K562 (cell line): ENCODE data around the gene SNCA. TPM values are rescaled to one million over a fixed set of nuclear protein-coding genes. Genes with fewer than 3 reads are reported as not detected.

Experiments used
- ATAC-seq: fragments of 200-7000 bp; cut with Tn5 transposase; 3 replicates; pipeline ENCODE4 v1.9.1; 2020; ENCODE audit warnings: moderate library complexity
- BruUV-seq: library from RNA; stranded (reverse); fragments of 400-500 nt; replicated peaks from 2 replicates; lab custom pipeline; 2021; lab: Mats Ljungman, UMichigan
- CTCF ChIA-PET: fragments of 300-600 bp; formaldehyde crosslinking; extraction: SDS; loops from one replicate; lab custom pipeline; 2021; ENCODE audit warnings: low intra/inter-chr PET ratio; lab: Yijun Ruan, JAX
- POLR2A ChIA-PET: fragments of 300-600, 350-650 bp; sonication (Branson Sonifier 250); formaldehyde crosslinking; extraction: SDS; loops from one replicate; lab custom pipeline; 2021; ENCODE audit warnings: antibody characterized with exemption, inconsistent platforms; lab: Yijun Ruan, JAX
- DNase-seq, 4 experiments: peaks; one replicate each; pipeline versions ENCODE4 v3.0.0 to v3.0.0-alpha.2; 2011 to 2018; ENCODE audit warnings: low spot score in 3 of 4, mixed read lengths in 3 of 4; ENCODE audit errors: extremely low read depth in 1 of 4
- FAIRE-seq: peaks from 2 replicates; lab custom pipeline; 2011; peaks lifted over from hg19 to GRCh38; lab: Jason Lieb, UNC
- H2AFZ ChIP-seq: 2 replicates; pipeline ENCODE4 v1.6.0; 2011; ENCODE audit warnings: low read depth, low read length, control low read depth, inconsistent platforms
- H3K27ac ChIP-seq: fragments of 200-600 bp; 3 replicates; pipeline ENCODE4 v1.8.0; 2011; ENCODE audit warnings: low read depth, mild to moderate bottlenecking, control low read depth, inconsistent platforms, low read length, moderate library complexity, mixed read lengths; ENCODE audit errors: extremely low read depth
- H3K27me3 ChIP-seq, 2 experiments: fragments of 300-600 bp in 1 of 2; 2 replicates in 1 of 2; 3 replicates in 1 of 2; pipeline versions ENCODE4 v1.6.0 to v1.8.0; 2011; ENCODE audit warnings: inconsistent platforms in 2 of 2, low read length in 2 of 2, mild to moderate bottlenecking in 1 of 2, mixed read lengths in 1 of 2, moderate library complexity in 1 of 2; ENCODE audit not compliant: control insufficient read depth in 2 of 2, insufficient read depth in 2 of 2
- H3K36me3 ChIP-seq: fragments of 300-600 bp; 3 replicates; pipeline ENCODE4 v1.8.0; 2011; ENCODE audit warnings: mild to moderate bottlenecking, low read length, inconsistent platforms; ENCODE audit not compliant: control insufficient read depth, insufficient read depth
- H3K4me1 ChIP-seq, 2 experiments: fragments of 200-600 bp in 1 of 2; replicated peaks in 1 of 2; 2 replicates in 1 of 2; 3 replicates in 1 of 2; pipeline versions ENCODE4 v1.5.1 to v1.8.0; 2011; ENCODE audit warnings: inconsistent platforms in 2 of 2, low read length in 2 of 2, mild to moderate bottlenecking in 1 of 2, mixed read lengths in 1 of 2, moderate library complexity in 1 of 2; ENCODE audit not compliant: control insufficient read depth in 2 of 2, insufficient read depth in 2 of 2
- H3K4me2 ChIP-seq: 2 replicates; pipeline ENCODE4 v1.6.1; 2011; ENCODE audit warnings: low read length, control low read depth, inconsistent platforms, mixed read lengths; ENCODE audit not compliant: insufficient read depth
- H3K4me3 ChIP-seq: fragments of 200-600 bp; sonication (generic), shearing (Covaris generic); 2 replicates; pipeline ENCODE4 v1.5.1; 2016; ENCODE audit warnings: control low read depth, inconsistent platforms
- H3K79me2 ChIP-seq: fragments of 200-600 bp; 3 replicates; pipeline ENCODE4 v1.8.0; 2011; ENCODE audit warnings: low read length, inconsistent platforms; ENCODE audit not compliant: control insufficient read depth, insufficient read depth
- H3K9ac ChIP-seq, 2 experiments: 2 replicates each; pipeline versions ENCODE4 v1.6.0 to v1.6.1; 2011; ENCODE audit warnings: low read depth in 2 of 2, low read length in 2 of 2, control low read depth in 1 of 2, inconsistent platforms in 1 of 2, mild to moderate bottlenecking in 1 of 2, mixed read lengths in 1 of 2; ENCODE audit not compliant: insufficient read depth in 1 of 2
- H3K9me1 ChIP-seq: one replicate; pipeline ENCODE4 v1.6.0; 2011; ENCODE audit warnings: inconsistent platforms, mild to moderate bottlenecking, low read length, moderate library complexity; ENCODE audit not compliant: control insufficient read depth, insufficient read depth
- H3K9me3 ChIP-seq: replicated peaks from 2 replicates; pipeline ENCODE4 v1.5.1; 2011; ENCODE audit warnings: low read depth, low read length, inconsistent platforms; ENCODE audit not compliant: control insufficient read depth, insufficient read depth
- H4K20me1 ChIP-seq: replicated peaks from 2 replicates; pipeline ENCODE4 v1.6.1; 2011; ENCODE audit warnings: low read length, inconsistent platforms, mixed read lengths; ENCODE audit not compliant: control insufficient read depth, insufficient read depth
- CBX3 ChIP-seq, 2 experiments: IDR thresholded peaks; 1 replicate in 1 of 2; 2 replicates in 1 of 2; pipeline ENCODE4 v1.6.1; 2012; ENCODE audit warnings: inconsistent platforms in 2 of 2, low read length in 2 of 2, borderline replicate concordance in 1 of 2, control low read depth in 1 of 2
- CTBP1 ChIP-seq: fragments of 450-650 bp; IDR thresholded peaks from 2 replicates; pipeline ENCODE4 v1.6.1; 2016; ENCODE audit warnings: borderline replicate concordance
- EHMT2 ChIP-seq: fragments of 450-650 bp; IDR thresholded peaks from 2 replicates; pipeline ENCODE4 v1.6.1; 2018; ENCODE audit warnings: antibody characterized with exemption
- FOXK2 ChIP-seq, 2 experiments: fragments of 450-650 bp; IDR thresholded peaks in 1 of 2; conservative IDR thresholded peaks in 1 of 2; 2 replicates each; pipeline ENCODE4 v1.6.1; 2016; ENCODE audit warnings: low read depth in 2 of 2, mild to moderate bottlenecking in 1 of 2
- GABPB2 ChIP-seq: fragments of 250-450 bp; sonication (Bioruptor Pico); conservative IDR thresholded peaks from 2 replicates; pipeline ENCODE4 v1.5.1; 2021; ENCODE audit warnings: mild to moderate bottlenecking
- HDAC2 ChIP-seq: fragments of 450-650 bp; IDR thresholded peaks from 2 replicates; pipeline ENCODE4 v1.6.1; 2016; ENCODE audit warnings: mild to moderate bottlenecking
- NFE2 ChIP-seq: IDR thresholded peaks from 2 replicates; pipeline ENCODE4 v1.6.1; 2014; ENCODE audit warnings: antibody characterized with exemption, low read depth
- NR2C1 ChIP-seq, 2 experiments: fragments of 450-650 bp; IDR thresholded peaks; 2 replicates each; pipeline ENCODE4 v1.6.1; 2017; ENCODE audit warnings: mild to moderate bottlenecking in 2 of 2, antibody characterized with exemption in 1 of 2, inconsistent platforms in 1 of 2, missing compliant biosample characterization in 1 of 2, missing genetic modification characterization in 1 of 2
- TCF3 ChIP-seq: sonication (generic); formaldehyde crosslinking; IDR thresholded peaks from 2 replicates; pipeline ENCODE4 v1.4.0; 2020; ENCODE audit warnings: mild to moderate bottlenecking, missing genetic modification reagents
- ZNF384 ChIP-seq: IDR thresholded peaks from 2 replicates; pipeline ENCODE4 v1.6.1; 2012; ENCODE audit warnings: low read depth, low read length, improper control_type of control experiment
- ZNF551 ChIP-seq: fragments of 250-450 bp; sonication (Bioruptor Pico); IDR thresholded peaks from 2 replicates; pipeline ENCODE4 v1.5.0; 2021; ENCODE audit warnings: mild to moderate bottlenecking, moderate library complexity
- WGBS: fragments of 100-300 bp; shearing (Covaris generic); methylation state at CpG from one replicate; pipeline ENCODE4 v1.1.6; 2016; ENCODE audit warnings: low coverage, mixed read lengths; ENCODE audit not compliant: insufficient coverage; ENCODE audit errors: missing lambda C conversion rate; 5-methylcytosine and 5-hydroxymethylcytosine counted together
- in situ Hi-C: fragments of 300-500 bp; cut with MboI; formaldehyde crosslinking; loops from 4 replicates; pipeline ENCODE4 v1.15.0; 2018; ENCODE audit warnings: inconsistent platforms, mixed read lengths
- intact Hi-C: fragments of 100-400 bp; cut with micrococcal nuclease; formaldehyde crosslinking; loops from 2 replicates; pipeline ENCODE4 v1.14.2; 2022
- polyA plus RNA-seq, 8 experiments: library from polyadenylated mRNA; depleted of rRNA in 4 of 8; stranded (reverse) in 5 of 8; unstranded in 3 of 8; fragments of >200 nt; fragmentation: Nextera tagmentation in 2 of 8; fragmentation: Illumina TruSeq in 1 of 8; extraction: Ambion mirVana in 2 of 8; extraction: Trizol in 1 of 8; gene quantifications; 2 replicates each; pipeline versions ENCODE4 v1.2.1 to v1.2.3, GENCODE V29; 2011 to 2014; ENCODE audit warnings: inconsistent platforms in 1 of 8, missing spikeins in 1 of 8
- total RNA-seq, 7 experiments: library from RNA; depleted of rRNA in 6 of 7; stranded (reverse); fragments of >200 nt in 6 of 7; fragmentation: Illumina TruSeq in 2 of 7; extraction: Trizol in 2 of 7; gene quantifications; 2 replicates each; pipeline versions ENCODE4 v1.2.1 to v1.2.3, GENCODE V29; 2011 to 2021; ENCODE audit warnings: low replicate concordance in 1 of 7
- TF ChIP-seq, protein P1 (sequence below): fragments of 450-650 bp; IDR thresholded peaks from 2 replicates; pipeline ENCODE4 v1.7.1; 2018; ENCODE audit warnings: mild to moderate bottlenecking, low read depth; ENCODE audit not compliant: partially characterized antibody

The SNCA gene
- total and polyA plus RNA-seq, 9 of the 15 experiments (the other 6 are each of a cell fraction or from before 2014, with no cell fraction given): 1.7 to 12.6 (median 3.6) TPM

- TF ChIP-seq EHMT2 (no peak), HDAC2 (no peak), NR2C1 (IDR thresholded peaks at IDR 0.05) (no peak), NR2C1 (tag; IDR thresholded peaks at IDR 0.05) (no peak), TCF3 (no peak), ZNF384 (no peak)
- TF ChIP-seq, all 486 proteins: peak for 0
- FAIRE-seq (no peak), ATAC-seq (no peak), DNase-seq (no peak)
- ChIA-PET POLR2A (no interaction called here), CTCF (no interaction called here)
- no peaks in the 10 kb centered on the region for H3K36me3 ChIP-seq
- 0% methylated on average over 1 of the region's 1 CpG for WGBS
- no peak overlapping the region for H3K9ac ChIP-seq
- no peaks in the 10 kb centered on the region for H4K20me1 ChIP-seq
- H3K79me2 ChIP-seq: no peaks in the 10 kb centered on the region
- H3K4me2 ChIP-seq: no peak overlapping the region
- H3K9me3 ChIP-seq: no peaks in the 10 kb centered on the region
- in situ Hi-C loops: no loop called here
- BruUV-seq: no TSS peak
- H2AFZ ChIP-seq: no peak overlapping the region
- no peak overlapping the region for H3K4me3 ChIP-seq
- no peak overlapping the region for H3K27ac ChIP-seq
- no peaks in the 10 kb centered on the region for H3K27me3 ChIP-seq
- intact Hi-C loops: no loop called here
- no peaks in the 10 kb centered on the region for H3K4me1 ChIP-seq
- H3K9me1 ChIP-seq: no peaks in the 10 kb centered on the region
These were observed 136.1 kb downstream of the SNCA start for GRCh38 chr4:89700766-89701423.

GRCh38 chr4:89685690-89686089 lies 151.3 kb downstream of the SNCA start:
- Histone ChIP-seq H3K27me3 (no peaks in the 10 kb centered on the region), H3K9ac (no peak overlapping the region), H3K4me2 (no peak overlapping the region), H3K27ac (no peak overlapping the region), H4K20me1 (no peaks in the 10 kb centered on the region), H3K79me2 (no peaks in the 10 kb centered on the region), H3K4me3 (no peak overlapping the region), H3K9me3 (no peaks in the 10 kb centered on the region), H2AFZ (no peak overlapping the region), H3K9me1 (no peaks in the 10 kb centered on the region), H3K4me1 (no peaks in the 10 kb centered on the region), H3K36me3 (no peaks in the 10 kb centered on the region)
- ATAC-seq: no peak
- no peak for DNase-seq
- FAIRE-seq: no peak
- 0% methylated on average over 4 of the region's 4 CpGs for WGBS
- intact Hi-C loops: no loop called here
- in situ Hi-C loops: no loop called here
- BruUV-seq: no TSS peak
- ChIA-PET POLR2A (no interaction called here), CTCF (no interaction called here)
- no peak for TF ChIP-seq FOXK2 (conservative IDR thresholded peaks at IDR 0.05 in 1 of 2, IDR thresholded peaks at IDR 0.05 in 1 of 2; ENCODE audit: low read depth in 2 of 2)
- TF ChIP-seq NFE2: no peak
- TF ChIP-seq, protein P1, sequence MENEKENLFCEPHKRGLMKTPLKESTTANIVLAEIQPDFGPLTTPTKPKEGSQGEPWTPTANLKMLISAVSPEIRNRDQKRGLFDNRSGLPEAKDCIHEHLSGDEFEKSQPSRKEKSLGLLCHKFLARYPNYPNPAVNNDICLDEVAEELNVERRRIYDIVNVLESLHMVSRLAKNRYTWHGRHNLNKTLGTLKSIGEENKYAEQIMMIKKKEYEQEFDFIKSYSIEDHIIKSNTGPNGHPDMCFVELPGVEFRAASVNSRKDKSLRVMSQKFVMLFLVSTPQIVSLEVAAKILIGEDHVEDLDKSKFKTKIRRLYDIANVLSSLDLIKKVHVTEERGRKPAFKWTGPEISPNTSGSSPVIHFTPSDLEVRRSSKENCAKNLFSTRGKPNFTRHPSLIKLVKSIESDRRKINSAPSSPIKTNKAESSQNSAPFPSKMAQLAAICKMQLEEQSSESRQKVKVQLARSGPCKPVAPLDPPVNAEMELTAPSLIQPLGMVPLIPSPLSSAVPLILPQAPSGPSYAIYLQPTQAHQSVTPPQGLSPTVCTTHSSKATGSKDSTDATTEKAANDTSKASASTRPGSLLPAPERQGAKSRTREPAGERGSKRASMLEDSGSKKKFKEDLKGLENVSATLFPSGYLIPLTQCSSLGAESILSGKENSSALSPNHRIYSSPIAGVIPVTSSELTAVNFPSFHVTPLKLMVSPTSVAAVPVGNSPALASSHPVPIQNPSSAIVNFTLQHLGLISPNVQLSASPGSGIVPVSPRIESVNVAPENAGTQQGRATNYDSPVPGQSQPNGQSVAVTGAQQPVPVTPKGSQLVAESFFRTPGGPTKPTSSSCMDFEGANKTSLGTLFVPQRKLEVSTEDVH: no peak
- TF ChIP-seq GABPB2: no peak
- TF ChIP-seq CBX3 (IDR thresholded peaks at IDR 0.05; ENCODE audit: borderline replicate concordance in 1 of 2, low read length in 2 of 2): no peak
- TF ChIP-seq ZNF551 (CRISPR knock-in tag): no peak
- no peak for TF ChIP-seq CTBP1
